HepG2 (cell line): Measurements from ENCODE around the gene PGM5. TPM values are rescaled to one million over a fixed set of nuclear protein-coding genes. Genes with fewer than 3 reads are reported as not detected.

Source experiments
- ATAC-seq: fragments of 200-7000 bp; cut with Tn5 transposase; 3 replicates; pipeline ENCODE4 v1.9.1; 2020; ENCODE audit warnings: mild to moderate bottlenecking, moderate library complexity
- BruUV-seq: library from RNA; stranded (reverse); fragments of 400-500 nt; replicated peaks from 2 replicates; lab custom pipeline; 2021; lab: Mats Ljungman, UMichigan
- CTCF ChIA-PET: fragments of 300-600 bp; formaldehyde crosslinking; extraction: SDS; loops from one replicate; lab custom pipeline; 2021; ENCODE audit warnings: low total read pairs, inconsistent platforms, low intra/inter-chr PET ratio; lab: Yijun Ruan, JAX
- POLR2A ChIA-PET: fragments of 350-600 bp; sonication (Branson Sonifier 250); formaldehyde crosslinking; loops from one replicate; lab custom pipeline; 2020; ENCODE audit warnings: antibody characterized with exemption, inconsistent platforms; lab: Yijun Ruan, JAX
- DNase-seq: peaks from one replicate; pipeline ENCODE4 v3.0.0-alpha.2; 2015; ENCODE audit warnings: low spot score
- FAIRE-seq: peaks from 3 replicates; lab custom pipeline; 2011; peaks lifted over from hg19 to GRCh38; lab: Jason Lieb, UNC
- H2AFZ ChIP-seq: one replicate; pipeline ENCODE4 v1.6.1; 2011; ENCODE audit warnings: low read length, inconsistent platforms
- H3K27ac ChIP-seq: fragments of 300-600 bp; 3 replicates; pipeline ENCODE4 v1.8.0; 2011; ENCODE audit warnings: mixed run types, mild to moderate bottlenecking, mixed read lengths, low read length, inconsistent platforms; ENCODE audit not compliant: insufficient read depth; ENCODE audit errors: extremely low read length
- H3K27me3 ChIP-seq, 2 experiments: fragments of 200-600 bp in 1 of 2; 2 replicates in 1 of 2; 3 replicates in 1 of 2; pipeline versions ENCODE4 v1.6.0 to v1.8.0; 2011; ENCODE audit warnings: low read length in 2 of 2, mild to moderate bottlenecking in 2 of 2, moderate library complexity in 2 of 2, inconsistent platforms in 1 of 2; ENCODE audit not compliant: insufficient read depth in 2 of 2, control insufficient read depth in 1 of 2
- H3K36me3 ChIP-seq, 2 experiments: fragments of 200-600 bp in 1 of 2; replicated peaks in 1 of 2; 2 replicates in 1 of 2; 3 replicates in 1 of 2; pipeline versions ENCODE4 v1.5.1 to v1.8.0; 2011; ENCODE audit warnings: low read length in 2 of 2, inconsistent platforms in 1 of 2; ENCODE audit not compliant: insufficient read depth in 2 of 2, control insufficient read depth in 1 of 2
- H3K4me1 ChIP-seq: 2 replicates; pipeline ENCODE4 v1.5.1; 2012; ENCODE audit warnings: low read length, inconsistent platforms; ENCODE audit not compliant: insufficient read depth
- H3K4me2 ChIP-seq: 2 replicates; pipeline ENCODE4 v1.6.0; 2011; ENCODE audit warnings: low read depth, low read length, inconsistent platforms
- H3K4me3 ChIP-seq, 3 experiments: fragments of 200-600 bp in 1 of 3; sonication (generic), shearing (Covaris generic) in 1 of 3; replicated peaks in 1 of 3; 2 replicates each; pipeline ENCODE4 v1.5.1; 2011 to 2016; ENCODE audit warnings: low read length in 3 of 3, inconsistent platforms in 2 of 3, low read depth in 2 of 3, mild to moderate bottlenecking in 2 of 3, control low read depth in 1 of 3, mixed read lengths in 1 of 3; ENCODE audit not compliant: insufficient read depth in 1 of 3
- H3K79me2 ChIP-seq: one replicate; pipeline ENCODE4 v1.6.1; 2011; ENCODE audit warnings: low read length, inconsistent platforms; ENCODE audit not compliant: insufficient read depth
- H3K9ac ChIP-seq: 2 replicates; pipeline ENCODE4 v1.6.0; 2011; ENCODE audit warnings: mild to moderate bottlenecking, low read depth, low read length, inconsistent platforms; ENCODE audit not compliant: insufficient read depth
- H3K9me3 ChIP-seq: 2 replicates; pipeline ENCODE4 v1.5.1; 2012; ENCODE audit warnings: mild to moderate bottlenecking, low read length
- H4K20me1 ChIP-seq: 2 replicates; pipeline ENCODE4 v1.6.0; 2011; ENCODE audit warnings: inconsistent platforms, mild to moderate bottlenecking, low read length, moderate library complexity; ENCODE audit not compliant: insufficient read depth
- AKNA ChIP-seq: sonication (generic); formaldehyde crosslinking; IDR thresholded peaks from 2 replicates; pipeline ENCODE4 v1.4.0; 2020; ENCODE audit warnings: missing genetic modification reagents, borderline replicate concordance
- DBP ChIP-seq: sonication (generic); formaldehyde crosslinking; IDR thresholded peaks from 2 replicates; pipeline ENCODE4 v1.4.0; 2020; ENCODE audit warnings: missing genetic modification reagents; ENCODE audit errors: not compliant biosample characterization
- IRF1 ChIP-seq: sonication (generic); formaldehyde crosslinking; IDR thresholded peaks from 2 replicates; pipeline ENCODE4 v1.4.0; 2020; ENCODE audit warnings: low read depth, mild to moderate bottlenecking, missing genetic modification reagents
- TCF12 ChIP-seq, 2 experiments: fragments of 450-650 bp in 1 of 2; sonication (generic) in 1 of 2; formaldehyde crosslinking in 1 of 2; IDR thresholded peaks; 2 replicates each; pipeline versions ENCODE4 v1.6.1 to v1.8.0; 2017 to 2022; ENCODE audit warnings: antibody characterized with exemption in 1 of 2, mild to moderate bottlenecking in 1 of 2, missing genetic modification reagents in 1 of 2, moderate library complexity in 1 of 2
- ZFP36 ChIP-seq: fragments of 150-350 bp; IDR thresholded peaks from 2 replicates; pipeline ENCODE4 v1.6.1; 2018; ENCODE audit warnings: borderline replicate concordance, low read length, low read depth; ENCODE audit not compliant: partially characterized antibody
- WGBS: methylation state at CpG from one replicate; pipeline ENCODE4 v1.1.6; 2017; ENCODE audit warnings: low lambda C conversion rate; 5-methylcytosine and 5-hydroxymethylcytosine counted together
- in situ Hi-C: cut with HindIII; loops from 2 replicates; pipeline ENCODE4 v1.10.0; 2017; ENCODE audit warnings: low pct_unique_long_range_greater_than_20kb; ENCODE audit not compliant: extremely low pct_ligation_motif_present
- intact Hi-C: fragments of 100-400 bp; cut with micrococcal nuclease; formaldehyde crosslinking; loops from one replicate; pipeline ENCODE4 v1.10.0; 2022; ENCODE audit not compliant: unreplicated experiment
- polyA plus RNA-seq, 8 experiments: library from polyadenylated mRNA; depleted of rRNA in 3 of 8; stranded (reverse) in 7 of 8; unstranded in 1 of 8; fragments of >200 nt; fragmentation: Illumina TruSeq in 4 of 8; extraction: Trizol in 4 of 8; gene quantifications; 2 replicates each; pipeline versions ENCODE4 v1.2.1 to v1.2.3, GENCODE V29; 2011 to 2016; ENCODE audit warnings: low read depth in 4 of 8, missing spikeins in 1 of 8, mixed read lengths in 1 of 8; ENCODE audit not compliant: insufficient read depth in 1 of 8
- total RNA-seq, 5 experiments: library from RNA; depleted of rRNA; stranded (reverse); fragments of >200 nt; fragmentation: Illumina TruSeq; extraction: Trizol; gene quantifications; 2 replicates each; pipeline ENCODE4 v1.2.3, GENCODE V29; 2016; ENCODE audit warnings: low read depth in 1 of 5
- TF ChIP-seq, protein P1 (sequence below): sonication (generic); formaldehyde crosslinking; IDR thresholded peaks from 2 replicates; pipeline ENCODE4 v1.8.1; 2023; ENCODE audit warnings: mild to moderate bottlenecking, missing genetic modification reagents
- TF ChIP-seq, protein P2 (sequence below), 2 experiments: sonication (generic) in 1 of 2; formaldehyde crosslinking in 1 of 2; IDR thresholded peaks; 2 replicates each; pipeline versions ENCODE4 v1.6.1 to v1.9.0; 2014 to 2022; ENCODE audit warnings: antibody characterized with exemption in 1 of 2, borderline replicate concordance in 1 of 2, inconsistent platforms in 1 of 2, low read depth in 1 of 2, missing genetic modification reagents in 1 of 2

PGM5 gene
- total and polyA plus RNA-seq, 2 of the 13 experiments (the other 11 are each of a cell fraction or from before 2014, with no cell fraction given), result not detected

DNA sequence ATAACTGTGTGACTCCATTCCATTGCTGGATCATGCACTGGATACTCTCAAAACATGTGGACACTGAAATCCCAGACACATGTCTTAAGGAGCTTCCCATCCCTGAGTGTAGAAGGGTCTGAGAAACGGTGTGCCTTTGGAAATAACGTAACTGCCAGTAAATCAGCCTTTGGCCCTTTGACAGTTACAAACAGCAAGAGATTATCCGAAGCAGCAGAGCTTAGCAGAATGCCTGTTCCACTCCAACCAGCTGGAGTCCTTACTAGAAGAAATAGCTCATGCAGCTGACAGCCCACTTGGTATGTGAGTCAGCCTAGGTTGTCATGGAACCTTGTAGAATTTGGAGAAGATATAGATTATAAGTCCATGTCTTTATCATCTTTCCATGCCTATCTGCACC, 177.3 kb downstream of the PGM5 start:
- no peak for FAIRE-seq
- TF ChIP-seq, protein P1, sequence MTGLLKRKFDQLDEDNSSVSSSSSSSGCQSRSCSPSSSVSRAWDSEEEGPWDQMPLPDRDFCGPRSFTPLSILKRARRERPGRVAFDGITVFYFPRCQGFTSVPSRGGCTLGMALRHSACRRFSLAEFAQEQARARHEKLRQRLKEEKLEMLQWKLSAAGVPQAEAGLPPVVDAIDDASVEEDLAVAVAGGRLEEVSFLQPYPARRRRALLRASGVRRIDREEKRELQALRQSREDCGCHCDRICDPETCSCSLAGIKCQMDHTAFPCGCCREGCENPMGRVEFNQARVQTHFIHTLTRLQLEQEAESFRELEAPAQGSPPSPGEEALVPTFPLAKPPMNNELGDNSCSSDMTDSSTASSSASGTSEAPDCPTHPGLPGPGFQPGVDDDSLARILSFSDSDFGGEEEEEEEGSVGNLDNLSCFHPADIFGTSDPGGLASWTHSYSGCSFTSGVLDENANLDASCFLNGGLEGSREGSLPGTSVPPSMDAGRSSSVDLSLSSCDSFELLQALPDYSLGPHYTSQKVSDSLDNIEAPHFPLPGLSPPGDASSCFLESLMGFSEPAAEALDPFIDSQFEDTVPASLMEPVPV, result no peak
- TF ChIP-seq IRF1 (no peak), ZFP36 (no peak), TCF12 (IDR thresholded peaks at IDR 0.05) (no peak), TCF12 (CRISPR knock-in tag; IDR thresholded peaks at IDR 0.05) (no peak), DBP (no peak), AKNA (CRISPR knock-in tag) (no peak)
- TF ChIP-seq, protein P2, sequence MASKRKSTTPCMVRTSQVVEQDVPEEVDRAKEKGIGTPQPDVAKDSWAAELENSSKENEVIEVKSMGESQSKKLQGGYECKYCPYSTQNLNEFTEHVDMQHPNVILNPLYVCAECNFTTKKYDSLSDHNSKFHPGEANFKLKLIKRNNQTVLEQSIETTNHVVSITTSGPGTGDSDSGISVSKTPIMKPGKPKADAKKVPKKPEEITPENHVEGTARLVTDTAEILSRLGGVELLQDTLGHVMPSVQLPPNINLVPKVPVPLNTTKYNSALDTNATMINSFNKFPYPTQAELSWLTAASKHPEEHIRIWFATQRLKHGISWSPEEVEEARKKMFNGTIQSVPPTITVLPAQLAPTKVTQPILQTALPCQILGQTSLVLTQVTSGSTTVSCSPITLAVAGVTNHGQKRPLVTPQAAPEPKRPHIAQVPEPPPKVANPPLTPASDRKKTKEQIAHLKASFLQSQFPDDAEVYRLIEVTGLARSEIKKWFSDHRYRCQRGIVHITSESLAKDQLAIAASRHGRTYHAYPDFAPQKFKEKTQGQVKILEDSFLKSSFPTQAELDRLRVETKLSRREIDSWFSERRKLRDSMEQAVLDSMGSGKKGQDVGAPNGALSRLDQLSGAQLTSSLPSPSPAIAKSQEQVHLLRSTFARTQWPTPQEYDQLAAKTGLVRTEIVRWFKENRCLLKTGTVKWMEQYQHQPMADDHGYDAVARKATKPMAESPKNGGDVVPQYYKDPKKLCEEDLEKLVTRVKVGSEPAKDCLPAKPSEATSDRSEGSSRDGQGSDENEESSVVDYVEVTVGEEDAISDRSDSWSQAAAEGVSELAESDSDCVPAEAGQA (IDR thresholded peaks at IDR 0.05; ENCODE audit: low read depth), result no peak
- TF ChIP-seq, protein P2 (CRISPR knock-in tag; IDR thresholded peaks at IDR 0.05; ENCODE audit: borderline replicate concordance), result no peak

More for the DNA sequence above, 177.3 kb downstream of the PGM5 start:
- Histone ChIP-seq H3K27ac (no peak overlapping the region), H3K79me2 (no peaks in the 10 kb centered on the region), H3K4me3 (no peak overlapping the region), H3K36me3 (no peaks in the 10 kb centered on the region), H3K9ac (no peak overlapping the region), H3K4me2 (no peak overlapping the region), H4K20me1 (no peaks in the 10 kb centered on the region), H3K4me1 (peaks cover 8% of the 10 kb centered on the region), H2AFZ (no peak overlapping the region), H3K9me3 (no peaks in the 10 kb centered on the region), H3K27me3 (peaks cover 0 to 4% of the 10 kb centered on the region in 2 experiments; a peak in 1 of 5 replicates)
- intact Hi-C loops, result no loop called here
- ATAC-seq, result no peak
- 33% methylated on average over 3 of the region's 3 CpGs for WGBS
- in situ Hi-C loops, result no loop called here
- DNase-seq, result no peak
- BruUV-seq, result no TSS peak
- ChIA-PET POLR2A (no interaction called here), CTCF (no interaction called here)
